SK-N-SH (cell line): ENCODE measurements around the gene EMB. TPM values are rescaled to one million over a fixed set of nuclear protein-coding genes. Genes with fewer than 3 reads are reported as not detected.
"Not testable (repeated sequence)": the region's sequence is repeated elsewhere in the genome, so short reads cannot be mapped to it uniquely, and the experiment has no call there.

Experiments
- CTCF ChIA-PET: fragments of 300-600, 350-600 bp; formaldehyde crosslinking; extraction: SDS; loops from one replicate; lab custom pipeline; 2021; lab: Yijun Ruan, JAX
- POLR2A ChIA-PET: fragments of 350-600 bp; sonication (Branson Sonifier 250); formaldehyde crosslinking; extraction: SDS; loops from one replicate; lab custom pipeline; 2020; ENCODE audit warnings: antibody characterized with exemption, inconsistent platforms; lab: Yijun Ruan, JAX
- DNase-seq: peaks from one replicate; pipeline ENCODE4 v3.0.0; 2012
- H2AFZ ChIP-seq: fragments of 200-600 bp; sonication (generic); 2 replicates; pipeline ENCODE4 v1.8.1; 2016; ENCODE audit warnings: antibody characterized with exemption, mild to moderate bottlenecking, low read depth
- H3F3A ChIP-seq: fragments of 200-600 bp; sonication (generic); replicated peaks from 2 replicates; pipeline ENCODE3; 2016; ENCODE audit warnings: antibody characterized with exemption, mild to moderate bottlenecking; ENCODE audit not compliant: insufficient read depth
- H3K27ac ChIP-seq, 2 experiments: fragments of 200-500 bp in 1 of 2; fragments of 200-600 bp in 1 of 2; sonication (Bioruptor generic) in 1 of 2; sonication (generic), shearing (Covaris generic) in 1 of 2; 2 replicates each; pipeline versions ENCODE4 v1.5.1 to v1.6.1; 2014 to 2016; ENCODE audit warnings: low read depth in 2 of 2, inconsistent platforms in 1 of 2, low read length in 1 of 2, mild to moderate bottlenecking in 1 of 2, mixed read lengths in 1 of 2
- H3K27me3 ChIP-seq: fragments of 200-600 bp; sonication (generic), shearing (Covaris generic); 2 replicates; pipeline ENCODE4 v1.6.1; 2016; ENCODE audit warnings: mixed run types; ENCODE audit not compliant: insufficient read depth
- H3K36me3 ChIP-seq, 2 experiments: fragments of 200-500 bp in 1 of 2; fragments of 200-600 bp in 1 of 2; sonication (Bioruptor generic) in 1 of 2; sonication (generic) in 1 of 2; replicated peaks in 1 of 2; 2 replicates each; pipeline versions ENCODE3 to v1.5.1; 2014 to 2016; ENCODE audit warnings: low read length in 1 of 2, mild to moderate bottlenecking in 1 of 2; ENCODE audit not compliant: insufficient read depth in 2 of 2, control insufficient read depth in 1 of 2
- H3K4me1 ChIP-seq, 2 experiments: fragments of 200-500 bp in 1 of 2; fragments of 200-600 bp in 1 of 2; sonication (Bioruptor generic) in 1 of 2; sonication (generic), shearing (Covaris generic) in 1 of 2; 2 replicates each; pipeline versions ENCODE4 v1.5.1 to v1.6.1; 2014 to 2016; ENCODE audit warnings: low read depth in 1 of 2, low read length in 1 of 2, mixed run types in 1 of 2; ENCODE audit not compliant: insufficient read depth in 2 of 2, control insufficient read depth in 1 of 2
- H3K4me2 ChIP-seq: fragments of 200-600 bp; sonication (generic), shearing (Covaris generic); 2 replicates; pipeline ENCODE4 v1.6.1; 2017; ENCODE audit warnings: mixed run types
- H3K4me3 ChIP-seq, 2 experiments: fragments of 200-500 bp in 1 of 2; fragments of 200-600 bp in 1 of 2; sonication (Bioruptor generic) in 1 of 2; sonication (generic), shearing (Covaris generic) in 1 of 2; 2 replicates each; pipeline versions ENCODE4 v1.5.1 to v1.8.1; 2014 to 2016; ENCODE audit warnings: low read depth in 2 of 2, inconsistent platforms in 1 of 2, low read length in 1 of 2, mild to moderate bottlenecking in 1 of 2, mixed read lengths in 1 of 2, moderate library complexity in 1 of 2
- H3K79me2 ChIP-seq: fragments of 200-600 bp; sonication (generic); 2 replicates; pipeline ENCODE4 v1.8.1; 2017; ENCODE audit warnings: mild to moderate bottlenecking; ENCODE audit not compliant: insufficient read depth
- H3K9ac ChIP-seq: fragments of 200-600 bp; sonication (generic); 2 replicates; pipeline ENCODE4 v1.6.1; 2017; ENCODE audit warnings: mixed run types
- H3K9me2 ChIP-seq: fragments of 200-600 bp; sonication (generic); 2 replicates; pipeline ENCODE4 v1.6.1; 2017; ENCODE audit warnings: mixed run types
- H3K9me3 ChIP-seq: fragments of 200-600 bp; sonication (generic); 2 replicates; pipeline ENCODE4 v1.6.1; 2017; ENCODE audit warnings: mixed run types, mild to moderate bottlenecking, moderate library complexity
- H4K20me1 ChIP-seq: fragments of 200-600 bp; sonication (generic); 2 replicates; pipeline ENCODE4 v1.6.1; 2017; ENCODE audit warnings: mild to moderate bottlenecking, mixed run types; ENCODE audit not compliant: insufficient read depth
- ELF1 ChIP-seq: IDR thresholded peaks from 2 replicates; pipeline ENCODE4 v1.4.0; 2012
- GABPA ChIP-seq: IDR thresholded peaks from 2 replicates; pipeline ENCODE4 v1.4.0; 2012; ENCODE audit warnings: low read depth, mild to moderate bottlenecking
- NRF1 ChIP-seq: IDR thresholded peaks from 2 replicates; pipeline ENCODE4 v1.6.1; 2012; ENCODE audit warnings: low read depth, mild to moderate bottlenecking, low read length
- POLR2AphosphoS5 ChIP-seq: IDR thresholded peaks from 2 replicates; pipeline ENCODE4 v1.6.1; 2012; ENCODE audit warnings: low read depth, low read length
- RAD21 ChIP-seq: IDR thresholded peaks from 2 replicates; pipeline ENCODE4 v1.6.1; 2012; ENCODE audit warnings: mild to moderate bottlenecking, low read length
- TAF1 ChIP-seq: IDR thresholded peaks from 2 replicates; pipeline ENCODE4 v1.6.1; 2012; ENCODE audit warnings: low read depth, mild to moderate bottlenecking, low read length, moderate library complexity, borderline replicate concordance
- TEAD4 ChIP-seq: IDR thresholded peaks from 2 replicates; pipeline ENCODE4 v1.4.0; 2012; ENCODE audit warnings: mild to moderate bottlenecking, borderline replicate concordance; ENCODE audit not compliant: insufficient read depth
- WGBS: methylation state at CpG from one replicate; pipeline ENCODE4 v1.1.6; 2017; ENCODE audit warnings: low lambda C conversion rate; 5-methylcytosine and 5-hydroxymethylcytosine counted together
- polyA plus RNA-seq, 3 experiments: library from polyadenylated mRNA; depleted of rRNA; stranded (reverse); fragments of >200 nt; gene quantifications; 2 replicates each; pipeline ENCODE4 v1.2.3, GENCODE V29; 2012
- TF ChIP-seq, protein P1 (sequence below): IDR thresholded peaks from 2 replicates; pipeline ENCODE4 v1.4.0; 2012; ENCODE audit warnings: low read depth, borderline replicate concordance
- TF ChIP-seq, protein P2 (sequence below): IDR thresholded peaks from 2 replicates; pipeline ENCODE4; 2012
- TF ChIP-seq, protein P3 (sequence below): IDR thresholded peaks from 2 replicates; pipeline ENCODE4 v1.4.0; 2012; ENCODE audit warnings: low read depth
- TF ChIP-seq, protein P4 (sequence below): fragments of 200-600 bp; sonication (generic); IDR thresholded peaks from 2 replicates; pipeline ENCODE4 v1.6.1; 2017; ENCODE audit warnings: antibody characterized with exemption, mild to moderate bottlenecking, moderate library complexity

Gene EMB, protein sequence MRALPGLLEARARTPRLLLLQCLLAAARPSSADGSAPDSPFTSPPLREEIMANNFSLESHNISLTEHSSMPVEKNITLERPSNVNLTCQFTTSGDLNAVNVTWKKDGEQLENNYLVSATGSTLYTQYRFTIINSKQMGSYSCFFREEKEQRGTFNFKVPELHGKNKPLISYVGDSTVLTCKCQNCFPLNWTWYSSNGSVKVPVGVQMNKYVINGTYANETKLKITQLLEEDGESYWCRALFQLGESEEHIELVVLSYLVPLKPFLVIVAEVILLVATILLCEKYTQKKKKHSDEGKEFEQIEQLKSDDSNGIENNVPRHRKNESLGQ
- 15.5 and 22.6 TPM in 2 replicates for polyA plus RNA-seq (2012; rRNA removed)
- polyA plus RNA-seq (2012; cell fraction: cytosol; rRNA removed) = 26.8 and 32.7 TPM in 2 replicates
- 5.1 and 17.8 TPM in 2 replicates for polyA plus RNA-seq (2012; cell fraction: nucleus; rRNA removed)

DNA sequence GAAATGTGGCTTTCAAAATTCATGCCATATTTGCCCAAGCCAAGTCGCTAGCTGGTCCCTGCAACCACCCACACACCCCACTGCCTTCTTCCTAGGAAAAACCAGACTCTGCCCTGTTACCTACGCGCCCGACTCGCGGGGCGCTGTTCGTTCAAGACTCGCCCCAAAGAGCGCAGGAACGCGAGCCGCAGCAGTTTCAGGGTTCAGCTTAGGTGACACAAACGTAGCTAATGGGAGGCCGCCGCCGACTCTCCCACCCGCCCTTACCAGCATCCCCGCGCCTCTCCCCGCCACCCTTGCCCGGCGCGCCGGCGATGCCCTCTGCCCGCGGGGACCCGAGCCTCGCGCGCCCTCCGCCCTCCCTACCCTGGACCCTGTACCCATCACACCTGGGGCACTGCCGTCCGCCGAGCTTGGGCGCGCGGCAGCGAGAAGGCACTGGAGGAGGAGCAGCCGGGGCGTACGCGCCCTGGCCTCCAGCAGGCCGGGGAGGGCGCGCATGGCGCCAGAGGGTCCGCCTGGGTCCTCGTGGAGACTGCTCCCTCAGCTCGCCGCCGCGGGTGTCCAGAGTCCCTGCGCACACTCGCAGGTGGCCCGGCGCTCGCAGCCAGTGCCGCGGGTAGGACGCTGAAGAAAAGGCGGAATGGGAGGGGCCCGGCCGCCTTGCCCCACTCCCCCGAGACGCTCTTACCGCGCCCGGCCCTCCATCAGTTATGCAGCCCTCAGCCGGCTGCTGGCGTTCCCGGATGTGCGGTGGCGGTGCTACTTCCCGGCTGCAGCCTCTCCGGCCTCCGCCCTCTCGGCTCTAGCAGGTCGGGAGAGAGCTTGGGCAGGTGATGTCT, at the start of gene EMB:
Gene EMB (minus strand): TSS at position 638 of the 842 bp plus-strand sequence. CDS start 137 bp downstream, at position 501.
- peak; percentile 77 for DNase-seq

DNA sequence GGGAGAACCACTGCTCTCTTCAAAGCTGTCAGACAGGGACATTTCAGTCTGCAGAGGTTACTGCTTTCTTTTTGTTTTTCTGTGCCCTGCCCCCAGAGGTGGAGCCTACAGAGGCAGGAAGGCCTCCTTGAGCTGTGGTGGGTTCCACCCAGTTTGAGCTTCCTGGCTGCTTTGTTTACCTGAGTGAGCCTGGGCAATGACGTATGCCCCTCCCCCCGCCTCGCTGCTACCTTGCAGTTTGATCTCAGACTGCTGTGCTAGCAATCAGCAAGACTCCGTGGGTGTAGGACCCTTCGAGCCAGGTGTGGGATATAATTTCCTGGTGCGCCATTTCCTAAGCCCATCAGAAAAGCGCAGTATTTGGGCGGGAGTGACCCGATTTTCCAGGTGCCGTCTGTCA, 48.4 kb upstream of the EMB start:
- H3K36me3 ChIP-seq, DNase-seq, H3K9me2 ChIP-seq, H4K20me1 ChIP-seq, H3K79me2 ChIP-seq, H3K4me1 ChIP-seq, H3K4me2 ChIP-seq, H3K9ac ChIP-seq, H3K27ac ChIP-seq, H3K27me3 ChIP-seq, CTCF ChIA-PET, H2AFZ ChIP-seq, H3K4me3 ChIP-seq, POLR2A ChIA-PET, H3F3A ChIP-seq, H3K9me3 ChIP-seq: not testable (repeated sequence)
- WGBS = 28% methylated on average over 3 of the region's 10 CpGs

More for the DNA sequence above, at the start of gene EMB:
- H3K79me2 ChIP-seq = peaks cover 10% of the 10 kb centered on the region; the same call in 1 of the 2 replicates
- TF ChIP-seq ELF1 = peak; percentile 30; the same call in 1 of the 2 replicates
- TF ChIP-seq, protein P1, sequence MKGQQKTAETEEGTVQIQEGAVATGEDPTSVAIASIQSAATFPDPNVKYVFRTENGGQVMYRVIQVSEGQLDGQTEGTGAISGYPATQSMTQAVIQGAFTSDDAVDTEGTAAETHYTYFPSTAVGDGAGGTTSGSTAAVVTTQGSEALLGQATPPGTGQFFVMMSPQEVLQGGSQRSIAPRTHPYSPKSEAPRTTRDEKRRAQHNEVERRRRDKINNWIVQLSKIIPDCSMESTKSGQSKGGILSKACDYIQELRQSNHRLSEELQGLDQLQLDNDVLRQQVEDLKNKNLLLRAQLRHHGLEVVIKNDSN = no peak
- peak; percentile 70 for TF ChIP-seq POLR2AphosphoS5
- TF ChIP-seq, protein P2, sequence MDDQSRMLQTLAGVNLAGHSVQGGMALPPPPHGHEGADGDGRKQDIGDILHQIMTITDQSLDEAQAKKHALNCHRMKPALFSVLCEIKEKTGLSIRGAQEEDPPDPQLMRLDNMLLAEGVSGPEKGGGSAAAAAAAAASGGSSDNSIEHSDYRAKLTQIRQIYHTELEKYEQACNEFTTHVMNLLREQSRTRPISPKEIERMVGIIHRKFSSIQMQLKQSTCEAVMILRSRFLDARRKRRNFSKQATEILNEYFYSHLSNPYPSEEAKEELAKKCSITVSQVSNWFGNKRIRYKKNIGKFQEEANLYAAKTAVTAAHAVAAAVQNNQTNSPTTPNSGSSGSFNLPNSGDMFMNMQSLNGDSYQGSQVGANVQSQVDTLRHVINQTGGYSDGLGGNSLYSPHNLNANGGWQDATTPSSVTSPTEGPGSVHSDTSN = 0 out of 2 replicates have a peak, but pooled peaks have one; percentile 25
- peak; percentile 43 for TF ChIP-seq GABPA
- TF ChIP-seq, protein P3, sequence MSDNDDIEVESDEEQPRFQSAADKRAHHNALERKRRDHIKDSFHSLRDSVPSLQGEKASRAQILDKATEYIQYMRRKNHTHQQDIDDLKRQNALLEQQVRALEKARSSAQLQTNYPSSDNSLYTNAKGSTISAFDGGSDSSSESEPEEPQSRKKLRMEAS = peak; percentile 41
- 0 out of 2 replicates have a peak, but pooled peaks have one; percentile 21 for TF ChIP-seq RAD21
- TF ChIP-seq TEAD4 = no peak
- TF ChIP-seq, protein P4, sequence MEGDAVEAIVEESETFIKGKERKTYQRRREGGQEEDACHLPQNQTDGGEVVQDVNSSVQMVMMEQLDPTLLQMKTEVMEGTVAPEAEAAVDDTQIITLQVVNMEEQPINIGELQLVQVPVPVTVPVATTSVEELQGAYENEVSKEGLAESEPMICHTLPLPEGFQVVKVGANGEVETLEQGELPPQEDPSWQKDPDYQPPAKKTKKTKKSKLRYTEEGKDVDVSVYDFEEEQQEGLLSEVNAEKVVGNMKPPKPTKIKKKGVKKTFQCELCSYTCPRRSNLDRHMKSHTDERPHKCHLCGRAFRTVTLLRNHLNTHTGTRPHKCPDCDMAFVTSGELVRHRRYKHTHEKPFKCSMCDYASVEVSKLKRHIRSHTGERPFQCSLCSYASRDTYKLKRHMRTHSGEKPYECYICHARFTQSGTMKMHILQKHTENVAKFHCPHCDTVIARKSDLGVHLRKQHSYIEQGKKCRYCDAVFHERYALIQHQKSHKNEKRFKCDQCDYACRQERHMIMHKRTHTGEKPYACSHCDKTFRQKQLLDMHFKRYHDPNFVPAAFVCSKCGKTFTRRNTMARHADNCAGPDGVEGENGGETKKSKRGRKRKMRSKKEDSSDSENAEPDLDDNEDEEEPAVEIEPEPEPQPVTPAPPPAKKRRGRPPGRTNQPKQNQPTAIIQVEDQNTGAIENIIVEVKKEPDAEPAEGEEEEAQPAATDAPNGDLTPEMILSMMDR = peak; percentile 41
- TF ChIP-seq NRF1 = no peak
- TF ChIP-seq TAF1 = peak; percentile 64; the same call in 1 of the 2 replicates
- 3% methylated on average over 25 of the region's 80 CpGs for WGBS
- ChIA-PET CTCF (interaction anchor here (1.0 to 1.5 kb wide), 7 partner anchors 9 to 310 kb away, joined by 3 to 5 read pairs (median 4); no protein-coding TSS in a partner anchor), POLR2A (no interaction called here)
- no peaks in the 10 kb centered on the region for H3K36me3 ChIP-seq
- H2AFZ ChIP-seq = peak within 1 kb of the TSS; percentile 95
- no peaks in the 10 kb centered on the region for H3K9me3 ChIP-seq
- no peaks in the 10 kb centered on the region for H3F3A ChIP-seq
- H3K4me3 ChIP-seq = peak within 1 kb of the TSS; percentile 69 to 73
- H3K4me1 ChIP-seq = peaks cover 0 to 2% of the 10 kb centered on the region in 2 experiments; a peak in 2 of 4 replicates
- peak within 1 kb of the TSS; percentile 47 to 68 for H3K27ac ChIP-seq
- H3K9ac ChIP-seq = peak within 1 kb of the TSS; percentile 83
- H3K4me2 ChIP-seq = peak within 1 kb of the TSS; percentile 90
- H4K20me1 ChIP-seq = no peaks in the 10 kb centered on the region
- no peaks in the 10 kb centered on the region for H3K9me2 ChIP-seq
- no peaks in the 10 kb centered on the region for H3K27me3 ChIP-seq

DNA sequence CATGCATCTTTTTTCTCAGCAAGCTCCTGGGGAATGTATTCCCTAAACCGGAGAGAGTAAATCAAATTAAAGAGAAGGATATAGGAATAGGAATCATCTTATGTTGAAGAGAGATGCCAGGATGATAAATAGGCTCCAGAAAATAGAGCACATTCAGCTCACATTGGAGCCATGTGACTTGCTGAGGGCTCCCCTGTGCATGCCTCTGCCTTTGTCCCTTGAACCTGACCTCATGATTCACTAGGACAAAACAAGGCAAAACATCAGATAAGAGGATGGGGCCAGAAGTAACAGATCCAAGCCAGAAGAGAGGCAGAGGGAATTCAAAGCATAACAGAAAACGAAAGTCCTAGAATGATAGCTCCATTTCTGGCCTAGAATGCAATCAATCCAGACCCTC, 37.7 kb upstream of the EMB start:
- H3K4me1 ChIP-seq, H3F3A ChIP-seq, H3K9me3 ChIP-seq, H3K36me3 ChIP-seq, DNase-seq, H3K27me3 ChIP-seq, H3K27ac ChIP-seq, CTCF ChIA-PET, H3K9ac ChIP-seq, H2AFZ ChIP-seq, H3K4me2 ChIP-seq, H4K20me1 ChIP-seq, H3K79me2 ChIP-seq, H3K4me3 ChIP-seq, POLR2A ChIA-PET, H3K9me2 ChIP-seq: not testable (repeated sequence)
- 14% methylated on average over 2 of the region's 2 CpGs for WGBS
